NCI-H2196 treated with DMSO at 0.1 percent for 48 hours (cell line): ENCODE data around the gene CFD.
"Not testable (repeated sequence)": the region's sequence is repeated elsewhere in the genome, so short reads cannot be mapped to it uniquely, and the experiment has no call there.

Experiments used
- DNase-seq: peaks from one replicate; lab custom pipeline; 2025; ENCODE audit not compliant: unreplicated experiment; lab: John Stamatoyannopoulos, UW

The CFD gene

DNA sequence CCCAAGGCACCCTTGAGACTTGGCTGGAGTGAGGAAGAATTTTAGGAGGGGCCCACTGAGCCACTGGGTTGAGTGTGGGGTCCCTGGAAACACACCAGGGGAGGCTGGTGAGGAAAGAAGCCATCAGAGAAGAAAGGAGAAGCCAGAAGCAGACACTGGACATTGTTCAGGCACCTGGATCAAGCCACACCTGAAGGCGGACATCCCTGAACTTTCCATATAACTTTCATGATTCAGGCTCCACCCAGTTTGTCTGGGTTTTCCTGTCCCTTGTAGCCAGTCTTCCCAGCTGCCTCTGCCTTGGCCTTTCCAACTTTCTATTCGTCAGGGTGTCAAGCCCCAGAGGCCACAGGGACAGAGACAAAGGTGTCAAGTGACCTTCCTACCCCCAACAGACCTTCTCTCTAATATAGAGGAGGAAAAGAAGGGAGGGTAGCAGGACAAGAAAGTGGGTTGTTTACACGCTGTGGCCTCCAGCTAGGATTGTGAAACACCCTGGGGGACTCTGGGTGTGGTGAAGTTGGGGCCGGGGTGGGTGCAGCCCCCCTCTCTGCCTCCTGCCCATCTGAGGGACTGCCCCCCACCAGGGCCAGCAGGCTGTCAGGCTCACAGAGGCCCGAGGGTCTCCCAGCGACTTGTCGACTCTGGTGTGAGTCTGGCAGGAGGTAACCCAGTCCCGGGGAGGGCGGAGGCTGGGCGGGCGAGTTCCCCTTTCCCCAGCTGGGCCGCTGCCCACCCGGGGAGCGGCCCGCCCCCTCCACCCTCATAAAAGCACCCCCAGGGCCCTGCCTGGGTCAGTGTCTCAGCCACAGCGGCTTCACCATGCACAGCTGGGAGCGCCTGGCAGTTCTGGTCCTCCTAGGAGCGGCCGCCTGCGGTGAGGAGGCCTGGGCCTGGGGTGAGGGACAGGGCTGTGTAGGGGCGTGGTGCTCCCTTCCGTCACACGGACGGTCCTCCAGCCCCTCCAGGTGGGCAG is at the start of gene CFD:
Gene CFD, plus strand, starts transcription at position 797 of the 976 bp plus-strand sequence. Its CDS starts 26 bp downstream, at position 823.
- no peak for DNase-seq

DNA sequence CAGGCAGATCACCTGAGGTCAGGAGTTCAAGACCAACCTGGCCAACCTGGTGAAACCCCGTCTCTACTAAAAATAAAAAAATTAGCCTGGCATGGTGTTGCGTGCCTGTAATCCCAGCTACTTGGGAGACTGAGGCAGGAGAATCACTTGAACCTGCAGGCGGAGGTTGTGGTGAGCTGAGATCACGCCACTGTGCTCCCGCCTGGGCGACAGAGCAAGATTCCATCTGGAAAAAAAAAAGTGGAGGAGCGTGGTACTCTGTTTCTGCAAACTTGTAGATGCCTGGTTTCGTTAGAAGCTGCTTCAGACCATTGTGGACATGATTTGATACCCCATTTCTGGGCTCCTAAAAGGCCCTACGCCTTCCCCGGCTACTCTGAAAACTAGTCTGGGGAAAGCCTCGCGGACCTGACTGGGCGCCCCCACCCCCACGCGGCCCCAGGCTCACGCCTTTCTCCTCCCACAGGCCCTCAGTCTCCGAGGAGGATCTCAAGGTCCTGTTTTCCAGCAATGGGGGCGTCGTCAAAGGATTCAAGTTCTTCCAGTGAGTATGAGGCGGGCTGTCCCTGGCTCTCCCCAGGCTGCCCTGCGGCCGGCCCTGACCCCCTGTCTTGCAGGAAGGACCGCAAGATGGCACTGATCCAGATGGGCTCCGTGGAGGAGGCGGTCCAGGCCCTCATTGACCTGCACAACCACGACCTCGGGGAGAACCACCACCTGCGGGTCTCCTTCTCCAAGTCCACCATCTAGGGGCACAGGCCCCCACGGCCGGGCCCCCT is 49.2 kb upstream of the CFD start:
- no peak for DNase-seq

DNA sequence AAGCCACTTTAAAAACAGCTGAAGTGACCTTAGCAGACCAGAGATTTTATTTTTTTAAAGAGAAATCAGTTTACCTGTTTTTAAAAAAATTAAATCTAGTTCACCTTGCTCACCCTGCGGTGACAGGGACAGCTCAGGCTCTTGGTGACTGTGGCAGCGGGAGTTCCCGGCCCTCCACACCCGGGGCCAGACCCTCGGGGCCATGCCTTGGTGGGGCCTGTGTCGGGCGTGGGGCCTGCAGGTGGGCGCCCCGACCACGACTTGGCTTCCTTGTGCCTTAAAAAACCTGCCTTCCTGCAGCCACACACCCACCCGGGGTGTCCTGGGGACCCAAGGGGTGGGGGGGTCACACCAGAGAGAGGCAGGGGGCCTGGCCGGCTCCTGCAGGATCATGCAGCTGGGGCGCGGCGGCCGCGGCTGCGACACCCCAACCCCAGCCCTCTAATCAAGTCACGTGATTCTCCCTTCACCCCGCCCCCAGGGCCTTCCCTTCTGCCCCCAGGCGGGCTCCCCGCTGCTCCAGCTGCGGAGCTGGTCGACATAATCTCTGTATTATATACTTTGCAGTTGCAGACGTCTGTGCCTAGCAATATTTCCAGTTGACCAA is 48.5 kb upstream of the CFD start:
- DNase-seq, result no peak

DNA sequence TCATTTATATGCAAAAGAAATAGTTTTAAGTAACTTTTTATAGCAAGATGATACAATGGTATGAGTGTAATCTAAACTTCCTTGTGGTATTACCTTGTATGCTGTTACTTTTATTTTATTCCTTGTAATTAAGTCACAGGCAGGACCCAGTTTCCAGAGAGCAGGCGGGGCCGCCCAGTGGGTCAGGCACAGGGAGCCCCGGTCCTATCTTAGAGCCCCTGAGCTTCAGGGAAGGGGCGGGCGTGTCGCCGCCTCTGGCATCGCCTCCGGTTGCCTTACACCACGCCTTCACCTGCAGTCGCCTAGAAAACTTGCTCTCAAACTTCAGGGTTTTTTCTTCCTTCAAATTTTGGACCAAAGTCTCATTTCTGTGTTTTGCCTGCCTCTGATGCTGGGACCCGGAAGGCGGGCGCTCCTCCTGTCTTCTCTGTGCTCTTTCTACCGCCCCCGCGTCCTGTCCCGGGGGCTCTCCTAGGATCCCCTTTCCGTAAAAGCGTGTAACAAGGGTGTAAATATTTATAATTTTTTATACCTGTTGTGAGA is 47.9 kb upstream of the CFD start:
- no peak for DNase-seq

DNA sequence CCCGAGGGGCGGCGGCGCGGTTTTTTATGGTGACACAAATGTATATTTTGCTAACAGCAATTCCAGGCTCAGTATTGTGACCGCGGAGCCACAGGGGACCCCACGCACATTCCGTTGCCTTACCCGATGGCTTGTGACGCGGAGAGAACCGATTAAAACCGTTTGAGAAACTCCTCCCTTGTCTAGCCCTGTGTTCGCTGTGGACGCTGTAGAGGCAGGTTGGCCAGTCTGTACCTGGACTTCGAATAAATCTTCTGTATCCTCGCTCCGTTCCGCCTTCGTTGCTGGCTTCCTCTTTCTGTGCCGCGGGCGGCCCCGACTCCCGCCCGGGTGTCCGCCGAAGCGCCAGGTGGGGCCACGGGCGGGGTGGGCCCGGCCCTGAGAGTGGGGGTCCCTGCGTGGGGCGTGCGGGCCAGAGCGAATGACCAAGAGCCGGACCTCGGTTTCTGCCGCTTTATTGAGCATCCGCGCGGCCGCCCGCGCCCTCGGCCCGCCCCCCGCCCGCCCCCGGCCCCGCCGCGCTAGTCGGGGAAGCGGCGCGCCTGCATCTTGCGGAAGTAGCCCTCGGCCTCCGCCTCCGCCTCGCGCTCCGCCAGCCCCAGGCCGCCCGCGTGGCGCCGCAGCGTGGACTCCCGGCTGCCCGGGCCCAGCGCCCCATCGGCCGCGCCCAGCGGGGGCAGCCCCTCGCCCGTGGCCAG is 47.3 kb upstream of the CFD start:
- DNase-seq, result no peak

DNA sequence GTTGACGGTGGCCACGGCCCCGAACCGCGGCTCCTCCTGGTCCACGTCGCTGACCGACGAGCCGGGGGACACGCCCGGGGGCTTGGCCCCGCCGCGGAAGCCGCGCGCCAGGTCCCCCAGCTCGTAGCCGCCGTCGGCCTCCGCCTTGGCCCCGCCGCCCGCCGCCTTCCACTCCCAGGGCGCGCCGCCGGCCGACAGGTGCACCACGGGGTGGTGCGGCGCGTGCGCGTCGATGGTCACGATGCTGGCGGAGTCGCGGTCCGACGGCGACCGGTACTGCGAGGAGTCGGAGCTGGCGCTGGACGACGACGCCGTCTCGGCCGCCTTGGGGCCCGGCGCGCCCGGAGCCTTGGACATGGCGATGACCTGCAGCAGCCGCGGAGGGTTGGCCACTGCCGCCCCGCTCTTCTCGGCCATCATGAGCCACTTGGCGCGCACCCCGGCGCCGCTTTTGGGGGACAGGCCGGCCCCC is 46.7 kb upstream of the CFD start:
- DNase-seq, result no peak

DNA sequence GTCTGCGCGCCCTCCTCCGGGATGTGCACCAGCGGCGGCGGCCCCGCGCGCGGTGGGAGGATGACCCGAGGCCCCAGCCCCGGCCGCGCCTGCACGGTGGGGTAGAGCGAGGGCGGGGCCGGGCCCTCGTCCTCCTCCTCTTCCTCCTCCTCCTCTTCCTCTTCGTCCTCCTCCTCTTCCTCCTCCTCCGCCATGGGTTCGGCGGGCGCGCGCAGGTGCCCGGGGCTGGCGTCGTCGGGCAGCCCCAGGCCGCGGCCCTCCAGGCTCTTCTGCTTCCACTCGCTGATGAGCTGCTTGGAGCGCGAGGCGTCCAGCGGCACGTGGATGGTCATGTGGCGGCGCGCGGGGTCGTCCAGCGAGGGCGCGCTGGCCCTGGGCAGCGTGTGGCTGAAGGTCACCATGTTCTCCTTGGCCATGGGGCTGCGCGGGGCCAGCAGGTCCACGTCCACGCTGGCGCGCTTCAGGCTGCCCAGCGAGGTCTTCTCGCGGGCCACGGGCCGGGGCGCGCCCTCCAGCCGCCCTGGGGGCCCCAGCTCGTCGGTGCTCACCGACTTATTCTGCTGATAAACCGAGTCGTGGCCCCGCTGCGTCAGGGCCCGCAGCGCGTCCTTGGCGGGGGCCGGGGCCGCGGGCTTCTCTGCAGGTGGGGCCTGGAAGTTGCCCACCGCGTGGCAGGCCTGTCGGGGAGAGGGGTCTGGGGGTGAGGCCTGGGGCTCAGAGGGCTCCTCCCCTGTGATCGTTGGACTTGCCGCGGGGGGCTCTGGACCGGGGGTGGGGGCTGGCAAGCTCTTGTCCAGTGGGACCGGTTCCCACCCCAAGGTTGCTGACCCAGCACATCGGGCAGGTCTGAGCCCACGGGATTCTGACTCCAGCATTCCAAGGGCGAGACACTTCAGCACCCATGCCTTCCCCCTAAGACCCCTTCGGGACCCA is 46.0 kb upstream of the CFD start:
- DNase-seq, result no peak

DNA sequence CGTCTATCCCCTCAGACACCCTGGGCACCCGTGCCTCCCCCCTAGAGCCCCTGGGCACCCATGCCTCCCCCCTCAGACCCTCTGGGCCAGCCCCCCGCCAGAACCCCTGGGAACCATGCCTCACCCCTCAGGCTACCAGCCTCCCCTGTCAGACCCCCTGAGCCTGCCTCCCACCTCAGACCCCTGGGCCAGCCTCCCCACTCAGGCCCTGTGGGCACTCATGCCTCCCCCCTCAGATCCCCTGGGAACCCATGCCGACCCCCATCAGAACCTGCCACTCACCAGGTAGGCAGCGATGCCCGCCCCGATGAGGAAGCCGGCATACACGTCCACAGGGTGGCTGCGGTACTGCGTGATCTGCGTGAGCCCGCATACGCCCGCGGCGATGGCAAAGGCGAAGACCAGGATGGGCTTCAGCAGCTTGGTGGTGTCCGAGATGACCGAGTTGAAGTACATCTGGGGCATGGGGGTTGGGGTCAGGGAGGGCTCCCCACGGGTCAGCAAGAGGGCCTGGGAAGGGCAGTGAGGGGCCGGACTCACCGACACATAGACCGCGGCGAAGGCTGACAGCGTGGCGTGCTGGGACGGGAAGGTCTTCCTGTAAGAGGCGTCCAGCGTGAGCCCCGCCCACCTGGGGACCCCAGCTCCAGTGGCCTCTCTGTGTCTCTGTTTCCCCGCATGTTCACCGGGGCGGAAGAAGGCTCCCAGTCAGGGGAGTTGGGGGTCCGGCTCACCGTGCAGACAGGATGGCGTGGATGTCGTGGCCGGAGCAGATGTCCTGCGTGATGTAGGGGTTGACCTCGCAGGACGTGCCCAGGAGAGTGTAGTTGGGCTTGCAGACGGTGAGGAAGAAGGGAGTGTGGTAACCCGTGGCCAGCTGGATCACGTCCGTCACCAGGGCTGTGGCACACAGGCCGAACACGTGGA is 45.0 kb upstream of the CFD start:
- DNase-seq, result no peak

DNA sequence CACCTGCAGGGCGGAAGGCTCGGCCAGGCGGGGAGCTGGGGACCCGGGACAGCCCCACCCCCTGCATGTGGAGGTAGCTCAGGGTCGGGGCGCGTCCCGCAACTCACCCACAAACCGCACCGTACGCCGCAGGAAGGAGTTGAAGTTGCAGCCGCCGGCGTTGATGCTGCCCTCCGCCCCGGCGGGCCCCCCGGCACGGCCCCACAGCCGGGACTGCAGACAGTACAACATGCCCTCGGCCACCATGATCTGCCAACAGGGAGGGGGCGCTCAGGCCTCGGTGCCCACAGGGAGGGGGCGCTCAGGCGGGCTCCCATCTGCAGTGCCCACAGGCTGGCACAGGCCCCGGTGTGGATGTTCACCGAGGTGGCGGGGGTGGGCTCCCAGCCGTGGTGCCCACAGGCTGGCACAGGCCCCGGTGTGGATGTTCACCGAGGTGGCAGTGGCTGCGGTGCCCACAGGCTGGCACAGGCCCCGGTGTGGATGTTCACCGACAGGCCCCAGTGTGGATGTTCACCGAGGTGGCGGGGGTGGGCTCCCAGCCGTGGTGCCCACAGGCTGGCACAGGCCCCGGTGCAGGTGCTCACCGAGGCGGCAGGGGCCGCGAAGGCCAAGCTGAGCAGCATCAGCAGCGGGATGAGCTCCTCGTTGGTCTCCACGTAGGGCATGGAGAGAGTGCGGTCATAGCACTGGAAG is 44.2 kb upstream of the CFD start:
- DNase-seq, result no peak

DNA sequence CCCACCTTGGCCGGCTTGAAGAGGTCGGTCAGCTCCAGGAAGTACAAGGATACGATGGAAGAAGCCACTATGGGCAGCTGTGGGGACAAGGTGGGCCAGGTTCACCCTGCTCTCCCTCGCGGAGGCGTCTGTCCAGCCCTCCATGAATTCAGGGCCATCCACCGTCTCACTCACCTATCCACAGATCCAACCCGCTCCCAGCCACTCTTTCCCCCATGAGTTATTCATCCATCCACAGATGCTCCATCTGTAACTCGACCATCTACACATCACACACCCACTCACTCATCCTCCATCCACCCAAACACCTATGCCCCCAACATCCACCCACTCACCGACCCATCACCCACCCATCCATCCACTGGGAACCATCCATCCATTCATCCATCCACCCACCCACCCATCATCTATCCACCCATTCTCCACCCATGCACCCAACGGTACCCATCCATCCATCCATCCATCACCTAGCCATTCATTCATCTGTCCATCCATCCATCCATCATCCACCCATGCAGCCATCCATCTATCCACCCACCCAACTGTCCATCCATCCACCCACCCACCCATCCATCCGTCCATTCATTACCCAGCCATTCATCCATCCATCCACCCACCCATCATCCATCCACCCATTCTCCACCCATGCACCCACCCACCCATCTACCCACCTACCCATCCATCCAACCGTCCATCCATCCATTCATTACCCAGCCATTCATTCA is 43.5 kb upstream of the CFD start:
- no peak for DNase-seq

DNA sequence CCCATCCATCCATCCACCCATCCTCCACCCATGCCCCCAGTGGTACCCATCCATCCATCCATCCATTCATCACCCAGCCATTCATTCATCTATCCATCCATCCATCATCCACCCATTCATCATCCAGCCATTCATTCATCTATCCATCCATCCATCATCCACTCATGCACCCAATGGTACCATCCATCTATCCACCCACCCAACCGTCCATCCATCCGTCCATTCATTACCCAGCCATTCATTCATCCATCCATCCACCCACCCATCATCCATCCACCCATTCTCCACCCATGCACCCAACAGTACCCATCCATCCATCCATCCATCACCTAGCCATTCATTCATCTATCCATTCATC is 43.0 kb upstream of the CFD start:
- no peak for DNase-seq

DNA sequence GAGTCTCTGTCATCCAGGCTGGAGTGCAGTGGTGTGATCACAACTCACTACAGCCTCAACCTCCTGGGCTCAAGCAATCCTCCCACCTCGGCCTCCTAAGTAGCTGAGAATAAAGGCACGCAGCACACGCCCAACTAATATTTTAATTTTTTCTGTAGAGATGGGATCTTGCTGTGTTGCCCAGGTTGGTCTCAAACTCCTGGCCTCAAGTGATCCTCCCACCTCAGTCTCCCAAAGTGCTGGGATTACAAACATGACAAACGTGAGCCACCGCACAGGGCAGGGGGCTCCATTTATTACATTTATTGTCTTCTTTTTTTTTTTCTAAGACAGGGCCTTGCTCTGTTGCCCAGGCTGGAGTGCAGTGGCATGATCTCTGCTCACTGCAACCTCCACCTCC is 39.3 kb upstream of the CFD start:
- not testable (repeated sequence) for DNase-seq

DNA sequence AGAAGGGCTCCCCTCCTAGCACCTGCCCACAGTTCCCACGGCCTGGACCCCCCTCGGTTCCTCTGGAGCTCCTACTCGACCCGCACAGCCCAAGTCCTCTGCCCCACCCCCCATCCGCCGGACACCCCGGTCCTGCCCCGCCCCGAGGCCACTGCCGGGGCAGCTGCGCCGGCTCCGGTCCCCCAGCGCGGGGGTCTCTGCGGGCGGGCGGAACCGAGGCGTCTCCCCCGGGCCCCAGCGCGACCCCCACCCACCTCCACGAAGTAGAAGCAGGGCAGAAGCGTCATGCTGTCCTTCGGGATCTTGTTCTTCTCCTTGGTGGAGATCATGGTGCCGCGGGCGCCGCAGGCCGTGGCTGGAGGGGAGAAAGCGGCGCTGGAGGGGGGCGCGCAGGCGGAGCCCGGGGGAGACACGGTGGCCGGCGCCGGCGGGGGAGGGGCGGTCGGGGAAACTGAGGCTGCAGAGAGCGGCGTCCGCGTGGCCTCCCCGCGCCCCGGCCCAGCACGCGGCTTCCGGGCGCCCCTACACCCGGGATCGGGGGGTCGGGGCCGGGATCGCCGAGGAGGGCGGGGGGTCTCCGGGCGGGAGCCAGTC is 38.1 kb upstream of the CFD start:
- DNase-seq, result no peak

DNA sequence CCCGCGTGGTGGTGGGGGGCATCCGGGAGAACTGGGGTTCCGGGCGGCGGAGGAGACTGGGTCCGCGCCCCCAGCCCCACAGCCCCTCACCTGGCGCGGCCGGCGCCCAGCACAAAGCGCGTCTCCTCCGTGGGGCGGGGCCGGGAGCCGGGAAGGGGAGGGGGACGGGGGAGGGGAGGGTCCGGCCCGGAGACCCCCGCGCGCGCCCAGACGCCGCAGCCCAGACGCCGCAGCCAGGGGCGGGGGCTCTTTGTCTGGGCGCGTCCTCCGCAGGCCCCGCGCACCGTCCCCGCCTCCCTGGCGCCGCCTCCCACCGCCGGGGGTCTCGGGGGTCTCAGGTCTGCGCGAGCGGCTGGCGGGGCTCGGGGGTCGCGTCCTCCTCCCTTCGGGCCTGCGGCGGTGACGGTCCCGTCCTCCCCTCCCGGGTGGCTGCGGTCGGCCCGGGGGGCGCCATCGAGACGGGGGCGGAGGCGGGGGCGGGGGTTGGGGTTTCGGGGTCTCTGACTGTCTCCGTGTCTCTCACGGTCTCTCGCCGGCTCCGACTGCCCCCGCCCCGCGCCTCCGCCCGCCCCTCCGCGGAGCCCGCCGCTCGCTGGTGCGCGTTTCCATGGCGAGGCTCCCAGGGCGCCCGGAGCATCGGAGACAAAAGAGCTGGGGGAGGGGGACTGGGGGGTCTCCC is 37.5 kb upstream of the CFD start, which contains the start of gene PLPPR3:
Gene PLPPR3, minus strand, starts transcription at position 131 of the 679 bp plus-strand sequence. CDS start 396 bp downstream, outside the sequence.
- no peak for DNase-seq

DNA sequence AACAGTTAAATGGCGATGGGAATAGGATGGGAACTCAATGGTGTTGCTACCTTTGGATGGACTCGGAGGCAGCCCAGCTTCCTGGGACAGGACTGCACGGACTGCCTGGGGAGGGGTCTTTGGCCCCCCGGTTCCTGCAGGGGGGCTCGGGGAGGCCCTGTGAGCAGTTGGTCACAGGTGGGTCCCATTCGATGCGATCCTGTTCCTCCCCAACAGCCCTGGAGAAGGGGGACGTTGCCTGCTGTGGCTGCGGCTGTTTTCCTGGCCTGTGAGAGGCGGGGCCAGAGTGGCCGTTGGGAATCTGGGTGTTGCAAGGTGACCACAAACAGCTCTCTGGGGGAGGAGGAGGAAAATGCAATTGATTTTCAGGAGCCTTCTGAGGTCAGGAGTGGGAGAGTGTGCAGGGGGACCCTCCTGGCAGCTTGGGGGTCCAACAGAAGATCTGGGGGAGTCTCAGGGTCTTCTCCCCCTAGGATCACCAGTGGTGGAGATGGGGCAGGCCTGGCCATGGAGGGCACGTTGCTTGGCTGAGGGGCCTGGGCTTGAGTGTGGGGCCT is 35.8 kb upstream of the CFD start:
- no peak for DNase-seq

DNA sequence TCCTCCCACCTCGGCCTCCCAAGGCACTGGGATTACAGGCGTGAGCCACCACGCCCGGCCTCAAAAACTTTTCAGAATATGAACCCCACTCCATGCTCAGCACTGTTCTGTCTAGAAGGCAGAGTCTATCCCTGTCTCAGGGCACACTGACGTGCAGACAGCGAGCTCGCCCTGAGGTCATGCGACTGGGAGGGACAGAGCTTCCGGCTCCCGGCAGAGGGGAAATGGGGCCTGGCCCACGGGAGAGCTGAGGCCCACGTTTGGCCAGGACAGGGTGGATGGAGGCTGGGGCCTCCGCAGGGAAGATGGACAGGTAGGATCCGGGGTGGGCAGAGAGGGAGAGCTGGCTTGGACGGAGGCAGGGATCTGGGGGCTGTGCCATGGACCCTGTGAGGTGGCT is 34.6 kb upstream of the CFD start:
- no peak for DNase-seq
